ENCODE data around the gene INSRR.

INSRR gene

GRCh38 chr1:156795787-156796186 lies 63.1 kb downstream of the INSRR start:
- peaks cover 67% of the 10 kb centered on the region for H3K36me3 Mint-ChIP-seq (ENCODE audit: low read depth)
- no peak for TF ChIP-seq CTCF (IDR thresholded peaks at IDR 0.05; ENCODE audit: unreplicated experiment in 3 of 3)
- no peak overlapping the region for H3K27ac Mint-ChIP-seq
- peaks cover 12% of the 10 kb centered on the region for H3K4me1 Mint-ChIP-seq
- no peaks in the 10 kb centered on the region for H3K27me3 Mint-ChIP-seq (ENCODE audit: low read depth)
- H3K4me3 Mint-ChIP-seq = no peak overlapping the region
- no peaks in the 10 kb centered on the region for H3K9me3 Mint-ChIP-seq

GRCh38 chr1:156795374-156795733 lies 63.6 kb downstream of the INSRR start:
- peaks cover 65% of the 10 kb centered on the region for H3K36me3 Mint-ChIP-seq (ENCODE audit: low read depth)
- no peak for TF ChIP-seq CTCF (IDR thresholded peaks at IDR 0.05; ENCODE audit: unreplicated experiment in 3 of 3)
- H3K4me1 Mint-ChIP-seq = peaks cover 9% of the 10 kb centered on the region
- no peaks in the 10 kb centered on the region for H3K9me3 Mint-ChIP-seq
- no peaks in the 10 kb centered on the region for H3K27me3 Mint-ChIP-seq (ENCODE audit: low read depth)
- H3K27ac Mint-ChIP-seq = no peak overlapping the region
- no peak overlapping the region for H3K4me3 Mint-ChIP-seq

GRCh38 chr1:156794506-156795373 lies 64.2 kb downstream of the INSRR start:
- H3K4me3 Mint-ChIP-seq = no peak overlapping the region
- no peaks in the 10 kb centered on the region for H3K27me3 Mint-ChIP-seq (ENCODE audit: low read depth)
- TF ChIP-seq CTCF (IDR thresholded peaks at IDR 0.05; ENCODE audit: unreplicated experiment in 3 of 3) = no peak
- H3K27ac Mint-ChIP-seq = no peak overlapping the region
- peaks cover 6% of the 10 kb centered on the region for H3K4me1 Mint-ChIP-seq
- no peaks in the 10 kb centered on the region for H3K9me3 Mint-ChIP-seq
- peaks cover 67% of the 10 kb centered on the region for H3K36me3 Mint-ChIP-seq (ENCODE audit: low read depth)
